WTC11 (cell line): Measurements from ENCODE around the gene DCUN1D2.
"Not testable (repeated sequence)": the region's sequence is repeated elsewhere in the genome, so short reads cannot be mapped to it uniquely, and the experiment has no call there.

Source experiments
- CTCF ChIP-seq: fragments of 200-600 bp; IDR thresholded peaks from 2 replicates; pipeline ENCODE4 v1.8.0; 2022; ENCODE audit warnings: antibody characterized with exemption
- MLX ChIP-seq: sonication (generic); formaldehyde crosslinking; IDR thresholded peaks from 2 replicates; pipeline ENCODE4 v1.8.1; 2023; ENCODE audit warnings: mild to moderate bottlenecking, missing genetic modification reagents, moderate library complexity

- not testable (repeated sequence) for TF ChIP-seq MLX
- TF ChIP-seq CTCF = peak; percentile 22; the same call in 1 of the 2 replicates
These were observed 39.5 kb downstream of the DCUN1D2 start for GRCh38 chr13:113450861-113451620.
